ENCODE data around the gene SRM.
"Not testable (repeated sequence)": the region's sequence is repeated elsewhere in the genome, so short reads cannot be mapped to it uniquely, and the experiment has no call there.

The SRM gene

DNA sequence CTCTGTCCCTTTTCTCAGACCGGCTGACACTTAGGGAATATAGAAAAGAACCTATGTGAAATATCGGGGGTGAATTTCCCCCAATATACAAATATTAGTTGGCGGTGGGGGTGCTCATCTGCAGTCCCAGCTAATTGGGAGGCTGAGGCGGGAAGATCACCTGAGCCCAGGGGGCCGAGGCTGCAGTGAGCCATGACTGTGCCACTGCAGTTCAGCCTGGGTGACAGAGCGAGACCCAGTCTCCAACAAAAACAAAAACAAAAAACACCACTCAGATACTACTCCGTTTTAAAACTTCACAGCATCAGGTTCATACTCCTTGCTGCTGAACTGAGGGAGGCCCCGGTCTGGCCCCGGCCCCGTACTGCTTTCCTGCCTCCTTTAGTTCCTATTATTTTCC, 45.8 kb upstream of the SRM start:
- H2AFZ ChIP-seq (ENCODE audit: low read depth, low read length, severe bottlenecking): no peak overlapping the region
- no peak overlapping the region for H3K4me3 ChIP-seq (ENCODE audit: insufficient read depth, low read length, poor library complexity, severe bottlenecking)
- no peaks in the 10 kb centered on the region for H4K20me1 ChIP-seq (ENCODE audit: low read depth, low read length)
- no peaks in the 10 kb centered on the region for H3K27me3 ChIP-seq (ENCODE audit: low read length)
- H3K79me2 ChIP-seq (ENCODE audit: insufficient read depth, low read length): no peaks in the 10 kb centered on the region
- no peak overlapping the region for H3K27ac ChIP-seq (ENCODE audit: low read depth, low read length)
- no peak overlapping the region for H3K4me2 ChIP-seq (ENCODE audit: low read depth, low read length, poor library complexity, severe bottlenecking)
- no peaks in the 10 kb centered on the region for H3K9me2 ChIP-seq (replicated peaks; ENCODE audit: insufficient read depth, low read length)
- peaks cover 5% of the 10 kb centered on the region; the same call in 1 of the 2 replicates for H3F3A ChIP-seq (ENCODE audit: insufficient read depth)
- no peaks in the 10 kb centered on the region for H3K9me3 ChIP-seq (ENCODE audit: insufficient read depth, low read length)
- peaks cover 4% of the 10 kb centered on the region; the same call in 1 of the 2 replicates for H3K36me3 ChIP-seq (ENCODE audit: low read length)
- no peak for TF ChIP-seq EZH2phosphoT487 (conservative IDR thresholded peaks at IDR 0.05; ENCODE audit: low read length)
- no peak overlapping the region for H3K9ac ChIP-seq (ENCODE audit: low read length)

- Histone ChIP-seq H3K4me2 (ENCODE audit: low read depth, low read length, poor library complexity, severe bottlenecking) (no peak overlapping the region), H3K27ac (ENCODE audit: low read depth, low read length) (no peak overlapping the region), H3K9ac (ENCODE audit: low read length) (no peak overlapping the region), H3K4me3 (ENCODE audit: insufficient read depth, low read length, poor library complexity, severe bottlenecking) (no peak overlapping the region), H3K9me3 (ENCODE audit: insufficient read depth, low read length) (no peaks in the 10 kb centered on the region), H3K36me3 (ENCODE audit: low read length) (0 out of 2 replicates have a peak, but pooled peaks cover 6% of the 10 kb centered on the region), H3K9me2 (replicated peaks; ENCODE audit: insufficient read depth, low read length) (no peaks in the 10 kb centered on the region), H3F3A (ENCODE audit: insufficient read depth) (peaks cover 5% of the 10 kb centered on the region; the same call in 1 of the 2 replicates), H3K79me2 (ENCODE audit: insufficient read depth, low read length) (peaks cover 19% of the 10 kb centered on the region), H3K27me3 (ENCODE audit: low read length) (no peaks in the 10 kb centered on the region), H4K20me1 (ENCODE audit: low read depth, low read length) (no peaks in the 10 kb centered on the region), H2AFZ (ENCODE audit: low read depth, low read length, severe bottlenecking) (no peak overlapping the region)
- TF ChIP-seq EZH2phosphoT487 (conservative IDR thresholded peaks at IDR 0.05; ENCODE audit: low read length) (no peak), CTCF (IDR thresholded peaks at IDR 0.05; ENCODE audit: insufficient read depth, low read length, poor library complexity, severe bottlenecking) (no peak)
These were observed 41.5 kb upstream of the SRM start for GRCh38 chr1:11101347-11101746.

- not testable (repeated sequence) for H3F3A ChIP-seq (ENCODE audit: insufficient read depth); H3K36me3 ChIP-seq (ENCODE audit: low read length); H3K27ac ChIP-seq (ENCODE audit: low read depth, low read length); H3K9me3 ChIP-seq (ENCODE audit: insufficient read depth, low read length); H3K4me2 ChIP-seq (ENCODE audit: low read depth, low read length, poor library complexity, severe bottlenecking); H4K20me1 ChIP-seq (ENCODE audit: low read depth, low read length); H3K9ac ChIP-seq (ENCODE audit: low read length); H2AFZ ChIP-seq (ENCODE audit: low read depth, low read length, severe bottlenecking); H3K9me2 ChIP-seq (replicated peaks; ENCODE audit: insufficient read depth, low read length); H3K4me3 ChIP-seq (ENCODE audit: insufficient read depth, low read length, poor library complexity, severe bottlenecking); H3K27me3 ChIP-seq (ENCODE audit: low read length)
- H3K79me2 ChIP-seq (ENCODE audit: insufficient read depth, low read length): peaks cover 19% of the 10 kb centered on the region
These were observed 41.0 kb upstream of the SRM start for GRCh38 chr1:11100806-11101205.

GRCh38 chr1:11100149-11100493, 40.3 kb upstream of the SRM start:
- Histone ChIP-seq H3K9me2 (replicated peaks; ENCODE audit: insufficient read depth, low read length) (no peaks in the 10 kb centered on the region), H3K4me2 (ENCODE audit: low read depth, low read length, poor library complexity, severe bottlenecking) (peak overlapping the region; percentile 92), H3K27me3 (ENCODE audit: low read length) (no peaks in the 10 kb centered on the region), H4K20me1 (ENCODE audit: low read depth, low read length) (no peaks in the 10 kb centered on the region), H3K36me3 (ENCODE audit: low read length) (peaks cover 6% of the 10 kb centered on the region; the same call in 1 of the 2 replicates), H2AFZ (ENCODE audit: low read depth, low read length, severe bottlenecking) (peak overlapping the region; percentile 96), H3K27ac (ENCODE audit: low read depth, low read length) (no peak overlapping the region), H3F3A (ENCODE audit: insufficient read depth) (peaks cover 5% of the 10 kb centered on the region; the same call in 1 of the 2 replicates), H3K79me2 (ENCODE audit: insufficient read depth, low read length) (peaks cover 19% of the 10 kb centered on the region), H3K9ac (ENCODE audit: low read length) (peak overlapping the region; percentile 98), H3K4me3 (ENCODE audit: insufficient read depth, low read length, poor library complexity, severe bottlenecking) (peak overlapping the region; percentile 87), H3K9me3 (ENCODE audit: insufficient read depth, low read length) (no peaks in the 10 kb centered on the region)
- TF ChIP-seq CTCF (IDR thresholded peaks at IDR 0.05; ENCODE audit: insufficient read depth, low read length, poor library complexity, severe bottlenecking): no peak
- TF ChIP-seq EZH2phosphoT487 (conservative IDR thresholded peaks at IDR 0.05; ENCODE audit: low read length): no peak
